ENCODE data around the gene CD82.

The CD82 gene

GRCh38 chr11:44623341-44623730 lies 57.9 kb downstream of the CD82 start:
- Histone ChIP-seq H4K20me1 (ENCODE audit: control insufficient read depth, insufficient read depth, low read depth, low read length) (no peaks in the 10 kb centered on the region), H3K27me3 (ENCODE audit: control insufficient read depth, low read length) (peaks cover 7% of the 10 kb centered on the region; the same call in 1 of the 2 replicates), H3K9me3 (ENCODE audit: control insufficient read depth, insufficient read depth, low read length) (no peaks in the 10 kb centered on the region), H3K36me3 (ENCODE audit: control insufficient read depth, low read length) (no peaks in the 10 kb centered on the region), H3F3A (ENCODE audit: control insufficient read depth, insufficient read depth) (no peaks in the 10 kb centered on the region), H3K79me2 (ENCODE audit: control insufficient read depth, low read length) (no peaks in the 10 kb centered on the region), H3K27ac (ENCODE audit: low read depth, low read length) (no peak overlapping the region), H3K4me3 (ENCODE audit: low read length) (no peak overlapping the region), H3K9me2 (replicated peaks; ENCODE audit: control insufficient read depth, low read length) (no peaks in the 10 kb centered on the region), H3K4me1 (ENCODE audit: control insufficient read depth, low read length) (0 out of 2 replicates have a peak, but pooled peaks cover 3% of the 10 kb centered on the region), H3K4me2 (ENCODE audit: low read length) (no peak overlapping the region)
- TF ChIP-seq EZH2phosphoT487 (IDR thresholded peaks at IDR 0.05; ENCODE audit: borderline replicate concordance, low read length): no peak
- TF ChIP-seq, protein P1, sequence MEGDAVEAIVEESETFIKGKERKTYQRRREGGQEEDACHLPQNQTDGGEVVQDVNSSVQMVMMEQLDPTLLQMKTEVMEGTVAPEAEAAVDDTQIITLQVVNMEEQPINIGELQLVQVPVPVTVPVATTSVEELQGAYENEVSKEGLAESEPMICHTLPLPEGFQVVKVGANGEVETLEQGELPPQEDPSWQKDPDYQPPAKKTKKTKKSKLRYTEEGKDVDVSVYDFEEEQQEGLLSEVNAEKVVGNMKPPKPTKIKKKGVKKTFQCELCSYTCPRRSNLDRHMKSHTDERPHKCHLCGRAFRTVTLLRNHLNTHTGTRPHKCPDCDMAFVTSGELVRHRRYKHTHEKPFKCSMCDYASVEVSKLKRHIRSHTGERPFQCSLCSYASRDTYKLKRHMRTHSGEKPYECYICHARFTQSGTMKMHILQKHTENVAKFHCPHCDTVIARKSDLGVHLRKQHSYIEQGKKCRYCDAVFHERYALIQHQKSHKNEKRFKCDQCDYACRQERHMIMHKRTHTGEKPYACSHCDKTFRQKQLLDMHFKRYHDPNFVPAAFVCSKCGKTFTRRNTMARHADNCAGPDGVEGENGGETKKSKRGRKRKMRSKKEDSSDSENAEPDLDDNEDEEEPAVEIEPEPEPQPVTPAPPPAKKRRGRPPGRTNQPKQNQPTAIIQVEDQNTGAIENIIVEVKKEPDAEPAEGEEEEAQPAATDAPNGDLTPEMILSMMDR (IDR thresholded peaks at IDR 0.05; ENCODE audit: low read depth, low read length, poor library complexity, severe bottlenecking): no peak

DNA sequence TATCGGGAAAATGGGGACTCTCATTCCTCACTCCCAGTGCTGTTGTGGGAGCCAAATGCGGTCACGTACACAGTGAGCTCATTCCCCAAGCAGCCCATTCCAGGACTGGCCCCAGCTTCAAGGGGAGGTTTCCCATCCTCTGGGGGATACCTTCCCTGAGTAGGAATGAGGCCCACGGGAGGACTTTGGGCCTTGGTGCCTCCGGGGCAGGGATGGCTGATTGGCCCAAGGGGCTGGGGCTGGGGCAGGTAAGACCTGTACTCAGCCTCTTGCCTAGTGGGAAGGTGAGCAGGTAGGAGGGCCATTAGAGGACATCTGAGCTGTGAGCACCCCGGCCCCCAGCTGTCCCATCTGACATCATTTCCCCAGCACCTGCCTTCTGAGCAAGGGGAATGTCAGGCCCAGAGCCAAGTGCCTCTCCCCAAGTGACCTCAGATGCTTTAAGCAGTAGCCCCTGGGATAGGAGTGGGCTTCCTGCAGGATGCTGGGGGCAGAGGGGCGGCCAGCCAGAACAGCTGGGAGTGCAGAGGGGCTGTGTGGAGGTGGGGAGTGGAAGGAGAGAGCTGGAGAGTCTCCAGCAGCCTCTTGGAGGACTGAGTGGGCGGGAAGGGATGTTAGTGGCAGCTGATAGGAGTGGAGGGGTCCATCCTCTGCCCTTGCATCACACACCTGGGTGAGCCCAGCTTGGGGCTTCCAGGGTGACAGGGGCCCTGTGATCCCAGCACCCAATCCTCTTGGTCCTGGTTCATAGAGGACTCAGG lies 58.4 kb downstream of the CD82 start:
- peaks cover 12% of the 10 kb centered on the region for H3K27me3 ChIP-seq (ENCODE audit: control insufficient read depth, low read length)
- no peaks in the 10 kb centered on the region for H4K20me1 ChIP-seq (ENCODE audit: control insufficient read depth, insufficient read depth, low read depth, low read length)
- H3K4me1 ChIP-seq (ENCODE audit: control insufficient read depth, low read length): 0 out of 2 replicates have a peak, but pooled peaks cover 3% of the 10 kb centered on the region
- no peaks in the 10 kb centered on the region for H3F3A ChIP-seq (ENCODE audit: control insufficient read depth, insufficient read depth)
- no peaks in the 10 kb centered on the region for H3K79me2 ChIP-seq (ENCODE audit: control insufficient read depth, low read length)
- no peaks in the 10 kb centered on the region for H3K9me2 ChIP-seq (replicated peaks; ENCODE audit: control insufficient read depth, low read length)
- TF ChIP-seq, protein P1 (IDR thresholded peaks at IDR 0.05; ENCODE audit: low read depth, low read length, poor library complexity, severe bottlenecking): no peak
- TF ChIP-seq EZH2phosphoT487 (IDR thresholded peaks at IDR 0.05; ENCODE audit: borderline replicate concordance, low read length): no peak
- no peak overlapping the region for H3K27ac ChIP-seq (ENCODE audit: low read depth, low read length)
- H3K4me2 ChIP-seq (ENCODE audit: low read length): no peak overlapping the region
- no peaks in the 10 kb centered on the region for H3K9me3 ChIP-seq (ENCODE audit: control insufficient read depth, insufficient read depth, low read length)
- no peak overlapping the region for H3K4me3 ChIP-seq (ENCODE audit: low read length)
- H3K36me3 ChIP-seq (ENCODE audit: control insufficient read depth, low read length): no peaks in the 10 kb centered on the region

- H4K20me1 ChIP-seq (ENCODE audit: control insufficient read depth, insufficient read depth, low read depth, low read length): no peaks in the 10 kb centered on the region
- peaks cover 19% of the 10 kb centered on the region for H3K27me3 ChIP-seq (ENCODE audit: control insufficient read depth, low read length)
- H3K9me3 ChIP-seq (ENCODE audit: control insufficient read depth, insufficient read depth, low read length): no peaks in the 10 kb centered on the region
- no peak overlapping the region for H3K27ac ChIP-seq (ENCODE audit: low read depth, low read length)
- H3K36me3 ChIP-seq (ENCODE audit: control insufficient read depth, low read length): no peaks in the 10 kb centered on the region
- TF ChIP-seq, protein P1 (IDR thresholded peaks at IDR 0.05; ENCODE audit: low read depth, low read length, poor library complexity, severe bottlenecking): no peak
- no peak for TF ChIP-seq EZH2phosphoT487 (IDR thresholded peaks at IDR 0.05; ENCODE audit: borderline replicate concordance, low read length)
- H3K4me3 ChIP-seq (ENCODE audit: low read length): no peak overlapping the region
- 0 out of 2 replicates have a peak, but pooled peaks cover 3% of the 10 kb centered on the region for H3K4me1 ChIP-seq (ENCODE audit: control insufficient read depth, low read length)
- H3K9me2 ChIP-seq (replicated peaks; ENCODE audit: control insufficient read depth, low read length): no peaks in the 10 kb centered on the region
- no peaks in the 10 kb centered on the region for H3F3A ChIP-seq (ENCODE audit: control insufficient read depth, insufficient read depth)
- no peaks in the 10 kb centered on the region for H3K79me2 ChIP-seq (ENCODE audit: control insufficient read depth, low read length)
- no peak overlapping the region for H3K4me2 ChIP-seq (ENCODE audit: low read length)
Observed at GRCh38 chr11:44624761-44625221, 59.3 kb downstream of the CD82 start.

Measured in DOHH2 (cell line).